ENCODE measurements around the gene AMT. TPM values are rescaled to one million over a fixed set of nuclear protein-coding genes. Genes with fewer than 3 reads are reported as not detected.

AMT gene, protein sequence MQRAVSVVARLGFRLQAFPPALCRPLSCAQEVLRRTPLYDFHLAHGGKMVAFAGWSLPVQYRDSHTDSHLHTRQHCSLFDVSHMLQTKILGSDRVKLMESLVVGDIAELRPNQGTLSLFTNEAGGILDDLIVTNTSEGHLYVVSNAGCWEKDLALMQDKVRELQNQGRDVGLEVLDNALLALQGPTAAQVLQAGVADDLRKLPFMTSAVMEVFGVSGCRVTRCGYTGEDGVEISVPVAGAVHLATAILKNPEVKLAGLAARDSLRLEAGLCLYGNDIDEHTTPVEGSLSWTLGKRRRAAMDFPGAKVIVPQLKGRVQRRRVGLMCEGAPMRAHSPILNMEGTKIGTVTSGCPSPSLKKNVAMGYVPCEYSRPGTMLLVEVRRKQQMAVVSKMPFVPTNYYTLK
- total RNA-seq: 10 to 100 TPM; 10.9 to 27.7 TPM

DNA sequence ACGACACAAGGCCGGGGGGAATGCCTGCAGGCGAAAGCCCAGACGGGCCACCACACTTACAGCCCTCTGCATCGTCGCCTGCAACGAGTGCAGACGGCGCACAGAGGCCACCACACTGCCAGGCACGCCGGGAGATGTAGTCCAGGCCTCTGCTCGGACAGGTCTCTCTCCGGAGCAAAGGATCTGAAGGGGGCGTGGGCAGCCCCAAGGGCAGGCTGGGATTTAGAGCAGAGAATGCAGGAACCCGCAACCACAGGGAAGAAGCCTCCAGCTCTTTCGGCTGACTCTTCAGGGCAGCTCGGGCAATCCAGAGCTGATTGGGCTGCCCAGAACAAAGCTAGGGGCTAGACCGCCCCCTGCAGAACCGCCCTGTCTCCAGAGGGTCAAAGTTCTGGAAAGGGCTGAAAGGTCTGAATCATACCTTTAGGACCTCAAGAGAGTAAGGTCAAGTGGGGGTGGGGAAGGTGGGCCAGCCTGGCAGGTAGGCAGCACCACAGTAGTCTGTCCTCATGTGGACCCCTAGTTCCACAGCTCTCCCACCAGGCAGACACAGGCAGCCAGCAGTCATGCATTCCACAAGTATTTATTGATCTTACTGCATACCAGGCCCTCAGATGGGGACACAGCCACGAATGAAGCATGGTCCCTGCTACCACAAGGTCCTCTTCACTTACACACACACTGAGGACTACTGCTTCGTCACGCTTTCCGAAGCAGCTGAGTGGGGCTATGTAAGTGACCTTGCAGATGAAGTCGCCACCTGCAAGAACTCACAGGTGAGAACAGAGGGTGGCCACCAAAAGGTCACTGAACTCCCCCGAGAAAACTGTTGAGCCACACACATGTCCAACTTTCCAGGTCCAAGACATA lies at the start of gene AMT:
Gene AMT, minus strand, starts transcription at position 95 of the 870 bp plus-strand sequence. Its CDS starts 23 bp downstream, at position 72.
- WGBS, 2 donors: 6 to 9% methylated on average over 11 to 25 of the region's 25 CpGs
- peak; percentile 17 to 50 (median 45) for TF ChIP-seq POLR2A (IDR thresholded peaks at IDR 0.05)
- TF ChIP-seq, protein P1, sequence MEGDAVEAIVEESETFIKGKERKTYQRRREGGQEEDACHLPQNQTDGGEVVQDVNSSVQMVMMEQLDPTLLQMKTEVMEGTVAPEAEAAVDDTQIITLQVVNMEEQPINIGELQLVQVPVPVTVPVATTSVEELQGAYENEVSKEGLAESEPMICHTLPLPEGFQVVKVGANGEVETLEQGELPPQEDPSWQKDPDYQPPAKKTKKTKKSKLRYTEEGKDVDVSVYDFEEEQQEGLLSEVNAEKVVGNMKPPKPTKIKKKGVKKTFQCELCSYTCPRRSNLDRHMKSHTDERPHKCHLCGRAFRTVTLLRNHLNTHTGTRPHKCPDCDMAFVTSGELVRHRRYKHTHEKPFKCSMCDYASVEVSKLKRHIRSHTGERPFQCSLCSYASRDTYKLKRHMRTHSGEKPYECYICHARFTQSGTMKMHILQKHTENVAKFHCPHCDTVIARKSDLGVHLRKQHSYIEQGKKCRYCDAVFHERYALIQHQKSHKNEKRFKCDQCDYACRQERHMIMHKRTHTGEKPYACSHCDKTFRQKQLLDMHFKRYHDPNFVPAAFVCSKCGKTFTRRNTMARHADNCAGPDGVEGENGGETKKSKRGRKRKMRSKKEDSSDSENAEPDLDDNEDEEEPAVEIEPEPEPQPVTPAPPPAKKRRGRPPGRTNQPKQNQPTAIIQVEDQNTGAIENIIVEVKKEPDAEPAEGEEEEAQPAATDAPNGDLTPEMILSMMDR (IDR thresholded peaks at IDR 0.05): no peak
- DNase-seq (peak; percentile 75 to 82 (median 82)), ATAC-seq (peak; percentile 84)
- intact Hi-C loops (cut with DNase I): loop anchor here (10.0 kb wide), 1 partner anchor 78 kb away; the partner anchor contains the start of gene USP4
- Histone ChIP-seq H3K4me1 (peaks cover 36% of the 10 kb centered on the region), H3K27me3 (no peaks in the 10 kb centered on the region), H3K4me3 (peak within 1 kb of the TSS in 1 of 2 donors; percentile 48), H3K36me3 (replicated peaks in 1 of 2; ENCODE audit: insufficient read depth in 1 of 2, low read depth in 2 of 2) (no peaks in the 10 kb centered on the region), H3K9me3 (no peaks in the 10 kb centered on the region), H3K27ac (peak within 1 kb of the TSS; percentile 67 to 83 (median 80))

DNA sequence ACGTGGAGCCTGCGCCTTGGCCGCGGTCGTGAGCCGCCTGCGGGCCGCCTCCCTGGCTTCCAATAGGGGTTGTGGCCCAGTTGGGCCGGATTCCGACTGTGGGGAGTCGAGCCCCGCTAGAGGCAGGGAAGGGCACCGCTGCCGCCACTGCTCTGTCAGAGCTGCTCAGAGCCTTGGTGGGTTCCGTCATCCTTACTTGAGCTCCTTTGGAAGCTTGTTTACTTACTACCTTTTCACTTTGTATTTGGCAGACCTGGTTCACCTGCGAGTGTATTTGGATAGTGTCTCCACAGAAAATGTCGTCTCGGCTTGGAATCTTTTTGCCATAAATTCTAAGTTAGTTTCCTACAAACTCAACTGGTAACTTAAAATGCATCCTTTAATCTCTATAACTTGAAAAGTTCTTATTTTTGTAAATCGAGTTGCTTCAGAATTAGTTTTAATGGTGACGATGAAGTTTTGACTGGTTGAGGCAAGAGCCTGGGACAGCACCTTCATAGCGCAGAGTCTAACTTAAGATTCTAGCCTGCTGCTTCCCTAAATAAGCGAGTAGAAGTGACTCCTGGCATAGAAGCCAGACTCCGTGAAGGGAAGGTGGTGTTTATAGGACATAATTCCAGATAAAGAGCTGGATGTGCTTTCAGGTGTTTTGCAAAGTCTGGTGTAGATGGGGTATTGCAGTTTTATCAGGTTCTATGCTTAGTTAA lies 48.6 kb upstream of the AMT start:
- Histone ChIP-seq H3K36me3 (replicated peaks in 1 of 2; ENCODE audit: insufficient read depth in 1 of 2, low read depth in 2 of 2) (no peaks in the 10 kb centered on the region), H3K9me3 (no peaks in the 10 kb centered on the region), H3K4me1 (peaks cover 62% of the 10 kb centered on the region), H3K27ac (peak overlapping the region; percentile 84 to 99 (median 95)), H3K4me3 (peak overlapping the region; percentile 37 to 61), H3K27me3 (no peaks in the 10 kb centered on the region)
- intact Hi-C loops (cut with DNase I): no loop called here
- ATAC-seq (peak; percentile 10), DNase-seq (no peak)
- peak in 1 of 3 donors; percentile 66 for TF ChIP-seq POLR2A (IDR thresholded peaks at IDR 0.05)
- TF ChIP-seq, protein P1 (IDR thresholded peaks at IDR 0.05): peak in 1 of 7 experiments; percentile 6
- 1% methylated on average over 14 to 23 of the region's 23 CpGs for WGBS, 2 donors

DNA sequence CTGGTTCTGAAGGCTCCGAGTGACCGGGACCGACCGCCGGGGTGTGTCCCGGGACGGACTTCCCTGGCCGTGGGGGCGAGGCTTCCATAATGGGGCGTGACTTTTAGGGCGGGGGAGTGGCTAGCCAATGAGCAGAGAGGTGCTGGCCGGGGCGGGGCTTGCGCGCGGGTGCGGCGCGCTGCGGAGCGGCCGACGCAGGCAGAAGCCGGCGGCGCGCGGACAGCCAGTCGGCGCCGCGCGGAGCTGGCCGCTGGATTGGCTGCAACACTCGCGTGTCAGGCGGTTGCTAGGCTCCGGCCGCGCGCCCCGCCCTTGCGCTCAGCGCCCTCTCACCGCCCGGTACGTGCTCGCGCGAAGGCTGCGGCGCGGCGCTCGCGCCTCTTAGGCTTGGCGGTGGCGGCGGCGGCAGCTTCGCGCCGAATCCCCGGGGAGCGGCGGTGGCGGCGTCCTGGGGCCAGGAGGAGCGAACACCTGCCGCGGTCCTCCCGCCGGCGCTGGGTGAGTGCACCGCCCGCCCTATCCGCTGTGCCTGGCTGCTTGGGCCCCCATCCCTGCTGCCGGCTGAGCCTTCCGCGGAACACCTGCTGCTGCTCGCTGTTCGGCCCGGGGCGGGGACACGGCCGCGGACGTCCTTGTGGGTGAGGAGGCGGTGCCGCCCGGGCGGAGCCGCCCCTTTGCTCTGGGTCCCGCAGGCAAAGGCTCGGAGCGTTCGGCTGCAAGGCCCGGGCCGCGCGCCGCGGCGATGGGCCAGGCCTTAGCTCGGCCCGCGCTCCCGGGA lies 47.9 kb upstream of the AMT start, which contains the start of gene DAG1:
Gene DAG1, plus strand, starts transcription at position 332 of the 778 bp plus-strand sequence. CDS start 40,268 bp downstream, outside the sequence.
- Histone ChIP-seq H3K36me3 (replicated peaks in 1 of 2; ENCODE audit: insufficient read depth in 1 of 2, low read depth in 2 of 2) (no peaks in the 10 kb centered on the region), H3K27me3 (no peaks in the 10 kb centered on the region), H3K9me3 (no peaks in the 10 kb centered on the region), H3K4me1 (peaks cover 70% of the 10 kb centered on the region), H3K27ac (peak within 1 kb of the TSS; percentile 84 to 99 (median 95)), H3K4me3 (peak within 1 kb of the TSS; percentile 37 to 61)
- peak; percentile 98 to 99 (median 98) for DNase-seq
- ATAC-seq: peak; percentile 90
- intact Hi-C loops (cut with DNase I): no loop called here
- WGBS, 2 donors: 0% methylated on average over 93 of the region's 108 CpGs; no CpG with 5 or more reads in 1 of the 2 donors
- TF ChIP-seq, protein P1 (IDR thresholded peaks at IDR 0.05): peak in 2 of 7 experiments; percentile 1 to 19
- TF ChIP-seq POLR2A (IDR thresholded peaks at IDR 0.05): peak; percentile 82 to 88 (median 87)
